HG03108 (cell line): ENCODE measurements around the gene ADCY10.
"Not testable (repeated sequence)": the region's sequence is repeated elsewhere in the genome, so short reads cannot be mapped to it uniquely, and the experiment has no call there.

Experiments
- ATAC-seq: cut with Tn5 transposase; IDR thresholded peaks from one replicate; pipeline ENCODE4 v1.9.1; 2021; ENCODE audit warnings: moderate library complexity; ENCODE audit not compliant: unreplicated experiment

Gene ADCY10

GRCh38 chr1:167913895-167914496 lies at the start of gene ADCY10:
Gene ADCY10 (minus strand): TSS chr1:167914134. CDS start chr1:167905140, 8,994 bp downstream.
- no peak for ATAC-seq

GRCh38 chr1:167957710-167958109 lies 43.8 kb upstream of the ADCY10 start:
- no peak for ATAC-seq

GRCh38 chr1:167955915-167956314 lies 42.0 kb upstream of the ADCY10 start:
- ATAC-seq, result no peak

- no peak for ATAC-seq
Observed at GRCh38 chr1:167950569-167950968, 36.6 kb upstream of the ADCY10 start.

- no peak for ATAC-seq
Observed at GRCh38 chr1:167949785-167950184, 35.9 kb upstream of the ADCY10 start.

GRCh38 chr1:167947733-167948132 lies 33.8 kb upstream of the ADCY10 start:
- ATAC-seq, result no peak

GRCh38 chr1:167943541-167943940 lies 29.6 kb upstream of the ADCY10 start:
- no peak for ATAC-seq

- ATAC-seq, result no peak
Observed at GRCh38 chr1:167940264-167940663, 26.3 kb upstream of the ADCY10 start.

- ATAC-seq, result no peak
Observed at GRCh38 chr1:167938080-167938636, 24.2 kb upstream of the ADCY10 start.

- no peak for ATAC-seq
Observed at GRCh38 chr1:167937709-167938010, 23.7 kb upstream of the ADCY10 start.

GRCh38 chr1:167936930-167937708 lies 23.2 kb upstream of the ADCY10 start, which contains the start of gene MPC2:
Gene MPC2 (minus strand): TSS chr1:167937072. CDS start chr1:167935841, 1,231 bp downstream.
- ATAC-seq, result peak; percentile 12

GRCh38 chr1:167936068-167936929 lies 22.4 kb upstream of the ADCY10 start, which contains the start of gene DCAF6:
Gene DCAF6 (plus strand): TSS chr1:167936683. CDS start chr1:167936912, 229 bp downstream.
- ATAC-seq, result peak; percentile 76

GRCh38 chr1:167935216-167936067 lies 21.5 kb upstream of the ADCY10 start:
- peak; percentile 4 for ATAC-seq

- no peak for ATAC-seq
Observed at GRCh38 chr1:167934426-167935215, 20.7 kb upstream of the ADCY10 start.

- no peak for ATAC-seq
Observed at GRCh38 chr1:167933788-167934187, 19.9 kb upstream of the ADCY10 start.

GRCh38 chr1:167929725-167930124 lies 15.8 kb upstream of the ADCY10 start:
- no peak for ATAC-seq

- ATAC-seq, result not testable (repeated sequence)
Observed at GRCh38 chr1:167928919-167929318, 15.0 kb upstream of the ADCY10 start.

GRCh38 chr1:167928457-167928852 lies 14.5 kb upstream of the ADCY10 start:
- no peak for ATAC-seq

- peak; percentile 45 for ATAC-seq
Observed at GRCh38 chr1:167927046-167927754, 13.3 kb upstream of the ADCY10 start.
